Stomach (tissue), 9 donors: ENCODE measurements around the gene NDOR1. TPM values are rescaled to one million over a fixed set of nuclear protein-coding genes. Genes with fewer than 3 reads are reported as not detected.

ENCODE experiments used
- DNase-seq, 2 donors: peaks; one replicate each; pipeline versions ENCODE4 v3.0.0 to v3.0.0-alpha.2; 2013 to 2019
- H3K27ac ChIP-seq, 5 donors: fragments of 200-600 bp in 4 of 5; sonication (generic) in 4 of 5; one replicate each; pipeline ENCODE4 v1.5.1; 2013 to 2019; ENCODE audit warnings: mild to moderate bottlenecking in 1 of 5, moderate library complexity in 1 of 5
- H3K27me3 ChIP-seq, 3 donors: fragments of 200-600 bp; sonication (generic); one replicate each; pipeline ENCODE4 v1.5.1; 2017 to 2019; ENCODE audit warnings: mixed run types in 1 of 3
- H3K36me3 ChIP-seq, 4 donors: fragments of 200-600 bp; sonication (generic); 1 replicate in 3 of 4; 2 replicates in 1 of 4; pipeline ENCODE4 v1.5.1; 2016 to 2019
- H3K4me1 ChIP-seq, 4 donors: fragments of 200-600 bp; sonication (generic); one replicate each; pipeline ENCODE4 v1.5.1; 2016 to 2019
- H3K4me3 ChIP-seq, 4 donors: fragments of 200-600 bp; sonication (generic) in 3 of 4; one replicate each; pipeline ENCODE4 v1.5.1; 2016 to 2019; ENCODE audit warnings: mild to moderate bottlenecking in 1 of 4
- H3K9me3 ChIP-seq, 4 donors: fragments of 200-600 bp; sonication (generic); one replicate each; pipeline ENCODE4 v1.5.1; 2016 to 2019
- EP300 ChIP-seq: sonication (generic); formaldehyde crosslinking; IDR thresholded peaks from one replicate; pipeline ENCODE4 v1.6.1; 2017; ENCODE audit warnings: antibody characterized with exemption
- POLR2A ChIP-seq, 4 donors: fragments of 450-650 bp; IDR thresholded peaks; one replicate each; pipeline ENCODE4 v1.6.1; 2016; ENCODE audit warnings: antibody characterized with exemption in 4 of 4, control low read depth in 2 of 4, mild to moderate bottlenecking in 1 of 4, moderate library complexity in 1 of 4
- POLR2AphosphoS5 ChIP-seq, 3 donors: sonication (generic); formaldehyde crosslinking; IDR thresholded peaks; one replicate each; pipeline ENCODE4 v1.6.1; 2016; ENCODE audit warnings: antibody characterized with exemption in 3 of 3
- WGBS, 5 donors: extraction: QIAGEN DNeasy Blood & Tissue Kit in 3 of 5; methylation state at CpG; one replicate each; pipeline versions ENCODE4 v1.1.5 to v1.1.7; 2013 to 2018; 5-methylcytosine and 5-hydroxymethylcytosine counted together
- intact Hi-C: fragments of 100-400 bp; cut with DNase I; formaldehyde crosslinking; loops from one replicate; pipeline ENCODE4 v1.15.1; 2023; ENCODE audit warnings: low total_unique reads
- polyA plus RNA-seq, 3 donors: library from polyadenylated mRNA; stranded (reverse); fragments of 200-250 nt; gene quantifications; one replicate each; pipeline ENCODE4 v1.2.3, GENCODE V29; 2013
- total RNA-seq, 5 donors: library from RNA; depleted of rRNA; stranded (reverse); fragments of >200 nt; gene quantifications; one replicate each; pipeline versions ENCODE4 v1.1.0 to v1.2.3, GENCODE V29; 2014 to 2016
- TF ChIP-seq, protein P1 (sequence below), 7 experiments: fragments of 450-650 bp in 4 of 7; fragments of 200-600 bp in 3 of 7; sonication (generic) in 3 of 7; IDR thresholded peaks; one replicate each; pipeline ENCODE4 v1.5.1; 2016 to 2019; ENCODE audit warnings: antibody characterized with exemption in 7 of 7, control low read depth in 2 of 7, mild to moderate bottlenecking in 1 of 7
- donor health status: healthy with polysubstance abuse.
- donor health status: Bipolar disorder and iron deficiency.
- donor health status: healthy.

NDOR1 gene
- total and polyA plus RNA-seq, 8 donors, result 0.89 to 105 (median 7.9) TPM

DNA sequence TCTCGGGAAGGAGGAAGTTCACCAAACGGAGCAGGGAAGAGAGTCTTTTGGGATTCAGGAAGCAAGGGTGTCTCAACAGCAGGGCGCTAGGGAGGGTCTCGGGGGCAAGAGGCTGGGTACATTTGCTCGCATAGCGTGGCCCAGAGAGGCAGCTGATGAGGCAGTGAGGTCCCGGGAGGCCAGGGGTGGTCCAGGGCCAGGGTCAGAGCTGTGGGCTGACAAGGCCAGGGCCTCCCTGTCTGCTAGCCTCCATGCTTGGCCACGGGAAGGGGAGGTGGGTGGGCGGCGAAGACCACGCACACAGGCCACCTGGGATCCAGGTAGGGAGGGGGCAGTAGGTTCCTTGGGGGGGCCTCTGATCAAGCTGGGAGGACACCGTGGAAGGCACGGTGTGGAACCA is 6.0 kb downstream of the NDOR1 start:
- Histone ChIP-seq H3K4me3 (no peak overlapping the region), H3K4me1 (peaks cover 8 to 11% (median 10%) of the 10 kb centered on the region in 4 donors), H3K9me3 (no peaks in the 10 kb centered on the region), H3K27me3 (no peaks in the 10 kb centered on the region), H3K27ac (no peak overlapping the region), H3K36me3 (peaks cover 10 to 63% (median 41%) of the 10 kb centered on the region in 4 donors)
- WGBS, 5 donors, result 81 to 92% (median 88%) methylated on average over 9 to 13 of the region's 13 CpGs
- intact Hi-C loops, result no loop called here
- TF ChIP-seq EP300 (no peak), POLR2AphosphoS5 (IDR thresholded peaks at IDR 0.05) (no peak), POLR2A (IDR thresholded peaks at IDR 0.05) (no peak)
- TF ChIP-seq, protein P1, sequence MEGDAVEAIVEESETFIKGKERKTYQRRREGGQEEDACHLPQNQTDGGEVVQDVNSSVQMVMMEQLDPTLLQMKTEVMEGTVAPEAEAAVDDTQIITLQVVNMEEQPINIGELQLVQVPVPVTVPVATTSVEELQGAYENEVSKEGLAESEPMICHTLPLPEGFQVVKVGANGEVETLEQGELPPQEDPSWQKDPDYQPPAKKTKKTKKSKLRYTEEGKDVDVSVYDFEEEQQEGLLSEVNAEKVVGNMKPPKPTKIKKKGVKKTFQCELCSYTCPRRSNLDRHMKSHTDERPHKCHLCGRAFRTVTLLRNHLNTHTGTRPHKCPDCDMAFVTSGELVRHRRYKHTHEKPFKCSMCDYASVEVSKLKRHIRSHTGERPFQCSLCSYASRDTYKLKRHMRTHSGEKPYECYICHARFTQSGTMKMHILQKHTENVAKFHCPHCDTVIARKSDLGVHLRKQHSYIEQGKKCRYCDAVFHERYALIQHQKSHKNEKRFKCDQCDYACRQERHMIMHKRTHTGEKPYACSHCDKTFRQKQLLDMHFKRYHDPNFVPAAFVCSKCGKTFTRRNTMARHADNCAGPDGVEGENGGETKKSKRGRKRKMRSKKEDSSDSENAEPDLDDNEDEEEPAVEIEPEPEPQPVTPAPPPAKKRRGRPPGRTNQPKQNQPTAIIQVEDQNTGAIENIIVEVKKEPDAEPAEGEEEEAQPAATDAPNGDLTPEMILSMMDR (IDR thresholded peaks at IDR 0.05), result no peak
- no peak for DNase-seq

DNA sequence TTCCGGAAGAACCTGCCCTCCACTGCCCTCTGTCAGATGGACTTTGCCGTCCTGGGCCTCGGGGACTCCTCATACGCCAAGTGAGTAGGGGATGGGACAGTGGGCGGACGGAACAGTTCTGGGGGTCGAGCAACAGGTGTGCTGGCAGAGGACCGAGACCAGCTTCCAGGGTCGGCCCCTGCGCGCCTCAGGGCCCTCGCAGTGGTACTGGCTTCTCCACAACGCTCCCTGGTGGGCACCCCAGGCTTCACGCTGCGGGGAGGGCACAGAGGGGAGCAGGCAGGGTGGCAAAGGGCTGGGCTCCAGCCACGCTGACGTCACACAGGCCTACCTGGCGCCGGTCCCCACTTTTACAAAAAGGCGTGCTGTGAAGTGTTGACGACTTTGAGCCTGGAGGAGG is 7.0 kb downstream of the NDOR1 start:
- no peak for DNase-seq
- WGBS, 5 donors, result 81 to 85% (median 84%) methylated on average over 21 of the region's 21 CpGs

DNA sequence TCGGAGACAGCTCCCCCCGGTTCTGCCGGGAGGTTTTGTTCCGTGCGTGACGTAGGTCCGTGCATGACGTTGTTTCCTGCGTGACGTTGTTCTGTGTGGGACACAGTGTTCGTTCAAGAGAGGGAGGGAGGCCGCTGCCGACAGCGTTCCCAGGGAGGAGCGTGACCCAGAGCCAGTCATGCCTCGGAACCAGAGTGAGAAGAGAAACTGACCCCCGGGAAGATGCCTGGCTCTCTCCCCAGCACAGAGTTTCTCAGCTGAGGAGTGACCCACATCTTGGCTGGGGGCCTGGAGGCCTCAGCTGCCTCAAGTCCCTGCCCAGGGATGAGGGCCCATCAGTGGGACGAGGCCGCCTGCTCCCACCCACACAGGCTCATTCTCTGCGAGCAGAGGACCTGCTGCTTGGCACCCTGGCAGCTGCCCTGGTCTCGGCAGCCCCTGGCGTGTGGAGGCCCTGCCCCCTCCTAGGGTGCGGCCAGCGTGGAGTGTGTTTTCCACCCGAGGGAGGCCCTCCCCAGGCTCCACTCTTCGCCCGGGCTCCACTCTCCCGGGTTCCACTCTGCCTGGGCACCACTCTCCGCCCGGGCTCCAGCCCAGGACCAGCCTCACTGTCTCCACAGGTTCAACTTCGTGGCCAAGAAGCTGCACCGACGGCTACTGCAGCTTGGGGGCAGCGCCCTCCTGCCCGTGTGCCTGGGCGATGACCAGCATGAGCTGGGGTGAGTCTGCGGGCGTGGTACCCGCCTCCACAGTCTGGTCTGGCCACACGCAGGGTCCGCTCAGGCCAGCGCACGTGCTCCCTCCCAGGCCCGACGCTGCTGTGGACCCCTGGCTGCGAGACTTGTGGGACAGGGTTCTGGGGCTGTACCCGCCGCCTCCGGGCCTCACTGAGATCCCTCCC is 7.9 kb downstream of the NDOR1 start:
- TF ChIP-seq EP300 (no peak), POLR2AphosphoS5 (IDR thresholded peaks at IDR 0.05) (no peak), POLR2A (IDR thresholded peaks at IDR 0.05) (no peak)
- TF ChIP-seq, protein P1 (IDR thresholded peaks at IDR 0.05), result no peak
- DNase-seq, result no peak
- no peaks in the 10 kb centered on the region for H3K27me3 ChIP-seq
- peaks cover 10 to 61% (median 40%) of the 10 kb centered on the region in 4 donors for H3K36me3 ChIP-seq
- H3K4me3 ChIP-seq, result no peak overlapping the region
- intact Hi-C loops, result no loop called here
- 83 to 89% (median 89%) methylated on average over 32 to 49 of the region's 49 CpGs for WGBS, 5 donors
- H3K27ac ChIP-seq, result no peak overlapping the region
- no peaks in the 10 kb centered on the region for H3K9me3 ChIP-seq
- H3K4me1 ChIP-seq, result peaks cover 12 to 23% (median 20%) of the 10 kb centered on the region in 4 donors

More for the DNA sequence above, 7.0 kb downstream of the NDOR1 start:
- TF ChIP-seq EP300 (no peak), POLR2A (IDR thresholded peaks at IDR 0.05) (no peak), POLR2AphosphoS5 (IDR thresholded peaks at IDR 0.05) (no peak)
- TF ChIP-seq, protein P1 (IDR thresholded peaks at IDR 0.05), result no peak
- H3K27ac ChIP-seq, result no peak overlapping the region
- no peak overlapping the region for H3K4me3 ChIP-seq
- no peaks in the 10 kb centered on the region for H3K9me3 ChIP-seq
- no peaks in the 10 kb centered on the region for H3K27me3 ChIP-seq
- H3K4me1 ChIP-seq, result peaks cover 9 to 14% (median 11%) of the 10 kb centered on the region in 4 donors
- intact Hi-C loops, result no loop called here
- H3K36me3 ChIP-seq, result peaks cover 10 to 65% (median 41%) of the 10 kb centered on the region in 4 donors

DNA sequence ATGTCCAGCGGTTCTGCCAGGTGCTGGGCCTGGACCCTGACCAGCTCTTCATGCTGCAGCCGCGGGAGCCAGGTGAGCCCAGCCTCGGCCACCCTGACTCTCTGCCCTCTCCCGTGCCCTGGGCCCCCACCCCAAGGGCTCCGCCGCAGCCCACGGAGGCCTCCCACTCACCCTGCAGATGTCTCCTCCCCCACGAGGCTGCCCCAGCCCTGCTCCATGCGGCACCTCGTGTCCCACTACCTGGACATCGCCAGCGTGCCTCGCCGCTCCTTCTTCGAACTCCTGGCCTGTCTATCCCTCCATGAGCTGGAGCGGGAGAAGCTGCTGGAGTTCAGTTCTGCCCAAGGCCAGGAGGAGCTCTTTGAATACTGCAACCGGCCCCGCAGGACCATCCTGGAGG is 9.1 kb downstream of the NDOR1 start:
- intact Hi-C loops, result no loop called here
- Histone ChIP-seq H3K9me3 (no peaks in the 10 kb centered on the region), H3K4me3 (no peak overlapping the region), H3K27me3 (no peaks in the 10 kb centered on the region), H3K4me1 (peaks cover 14 to 35% (median 32%) of the 10 kb centered on the region in 4 donors), H3K36me3 (peaks cover 10 to 53% (median 30%) of the 10 kb centered on the region in 4 donors), H3K27ac (no peak overlapping the region)
- TF ChIP-seq POLR2AphosphoS5 (IDR thresholded peaks at IDR 0.05) (no peak), POLR2A (IDR thresholded peaks at IDR 0.05) (no peak), EP300 (no peak)
- TF ChIP-seq, protein P1 (IDR thresholded peaks at IDR 0.05), result no peak
- 92 to 97% (median 96%) methylated on average over 17 to 19 of the region's 19 CpGs for WGBS, 5 donors
- no peak for DNase-seq
